ENCODE measurements around the gene IPO5.

IPO5 gene

GRCh38 chr13:97914540-97914939 lies 38.9 kb upstream of the IPO5 start:
- no peak overlapping the region for H3K4me3 ChIP-seq (ENCODE audit: low read depth, low read length)
- peak; percentile 41 for DNase-seq (ENCODE audit: low read depth, low spot score)
- TF ChIP-seq, protein P1, sequence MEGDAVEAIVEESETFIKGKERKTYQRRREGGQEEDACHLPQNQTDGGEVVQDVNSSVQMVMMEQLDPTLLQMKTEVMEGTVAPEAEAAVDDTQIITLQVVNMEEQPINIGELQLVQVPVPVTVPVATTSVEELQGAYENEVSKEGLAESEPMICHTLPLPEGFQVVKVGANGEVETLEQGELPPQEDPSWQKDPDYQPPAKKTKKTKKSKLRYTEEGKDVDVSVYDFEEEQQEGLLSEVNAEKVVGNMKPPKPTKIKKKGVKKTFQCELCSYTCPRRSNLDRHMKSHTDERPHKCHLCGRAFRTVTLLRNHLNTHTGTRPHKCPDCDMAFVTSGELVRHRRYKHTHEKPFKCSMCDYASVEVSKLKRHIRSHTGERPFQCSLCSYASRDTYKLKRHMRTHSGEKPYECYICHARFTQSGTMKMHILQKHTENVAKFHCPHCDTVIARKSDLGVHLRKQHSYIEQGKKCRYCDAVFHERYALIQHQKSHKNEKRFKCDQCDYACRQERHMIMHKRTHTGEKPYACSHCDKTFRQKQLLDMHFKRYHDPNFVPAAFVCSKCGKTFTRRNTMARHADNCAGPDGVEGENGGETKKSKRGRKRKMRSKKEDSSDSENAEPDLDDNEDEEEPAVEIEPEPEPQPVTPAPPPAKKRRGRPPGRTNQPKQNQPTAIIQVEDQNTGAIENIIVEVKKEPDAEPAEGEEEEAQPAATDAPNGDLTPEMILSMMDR (IDR thresholded peaks at IDR 0.05; ENCODE audit: low read depth, low read length), result no peak
- in situ Hi-C loops (cut with HindIII; ENCODE audit: low sequenced_read_pairs), result no loop called here

- no peak overlapping the region for H3K4me3 ChIP-seq (ENCODE audit: low read depth, low read length)
- peak; percentile 15 for DNase-seq (ENCODE audit: low read depth, low spot score)
- TF ChIP-seq, protein P1 (IDR thresholded peaks at IDR 0.05; ENCODE audit: low read depth, low read length), result no peak
- in situ Hi-C loops (cut with HindIII; ENCODE audit: low sequenced_read_pairs), result no loop called here
These were observed 32.2 kb upstream of the IPO5 start for GRCh38 chr13:97921176-97921816.

DNA sequence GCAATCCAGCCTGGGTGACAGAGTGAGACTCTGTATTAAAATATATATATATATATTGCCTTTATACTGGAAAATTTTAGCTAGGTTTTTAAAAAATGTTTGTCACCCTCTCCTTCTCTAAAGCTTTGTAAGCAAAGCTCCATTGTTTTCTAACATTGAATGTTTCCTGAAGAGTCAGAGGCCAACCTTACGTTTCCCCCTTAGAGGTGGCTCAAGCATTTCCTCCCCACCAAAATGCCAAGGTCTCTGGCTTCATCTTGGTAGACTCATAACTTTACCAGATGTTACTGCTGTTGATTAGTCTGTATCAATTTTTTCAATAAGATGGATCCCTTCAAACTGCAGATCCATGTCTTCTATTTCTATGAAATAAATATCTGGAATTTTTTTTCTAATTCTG lies 25.2 kb upstream of the IPO5 start:
- no peak overlapping the region for H3K4me3 ChIP-seq (ENCODE audit: low read depth, low read length)
- DNase-seq (ENCODE audit: low read depth, low spot score), result no peak
- TF ChIP-seq, protein P1 (IDR thresholded peaks at IDR 0.05; ENCODE audit: low read depth, low read length), result no peak
- in situ Hi-C loops (cut with HindIII; ENCODE audit: low sequenced_read_pairs), result no loop called here

- in situ Hi-C loops (cut with HindIII; ENCODE audit: low sequenced_read_pairs), result no loop called here
- TF ChIP-seq, protein P1 (IDR thresholded peaks at IDR 0.05; ENCODE audit: low read depth, low read length), result no peak
- no peak overlapping the region for H3K4me3 ChIP-seq (ENCODE audit: low read depth, low read length)
- no peak for DNase-seq (ENCODE audit: low read depth, low spot score)
These were observed 21.4 kb upstream of the IPO5 start for GRCh38 chr13:97932036-97932435.

GRCh38 chr13:97932647-97933046 lies 20.8 kb upstream of the IPO5 start:
- in situ Hi-C loops (cut with HindIII; ENCODE audit: low sequenced_read_pairs), result no loop called here
- no peak for DNase-seq (ENCODE audit: low read depth, low spot score)
- TF ChIP-seq, protein P1 (IDR thresholded peaks at IDR 0.05; ENCODE audit: low read depth, low read length), result no peak
- H3K4me3 ChIP-seq (ENCODE audit: low read depth, low read length), result no peak overlapping the region

GRCh38 chr13:97933776-97934175 lies 19.7 kb upstream of the IPO5 start:
- in situ Hi-C loops (cut with HindIII; ENCODE audit: low sequenced_read_pairs), result no loop called here
- no peak overlapping the region for H3K4me3 ChIP-seq (ENCODE audit: low read depth, low read length)
- DNase-seq (ENCODE audit: low read depth, low spot score), result no peak
- TF ChIP-seq, protein P1 (IDR thresholded peaks at IDR 0.05; ENCODE audit: low read depth, low read length), result no peak
